Spleen (tissue), 7 donors: ENCODE data around the gene RPTOR.
A peak's percentile ranks its signal among the peaks of the same experiment; 100 is the strongest.

ENCODE experiments used
- POLR2A ChIP-seq, 3 donors: fragments of 450-650 bp; IDR thresholded peaks; one replicate each; pipeline ENCODE4 v1.5.1; 2017; ENCODE audit warnings: antibody characterized with exemption in 3 of 3, mild to moderate bottlenecking in 1 of 3
- POLR2AphosphoS5 ChIP-seq, 3 donors: sonication (generic); formaldehyde crosslinking; IDR thresholded peaks; one replicate each; pipeline ENCODE4 v1.5.1; 2017; ENCODE audit warnings: antibody characterized with exemption in 3 of 3
- TF ChIP-seq, protein P1 (sequence below), 11 experiments: fragments of 200-600 bp in 7 of 11; fragments of 450-650 bp in 4 of 11; sonication (generic) in 4 of 11; IDR thresholded peaks in 8 of 11; conservative IDR thresholded peaks in 3 of 11; 1 replicate in 7 of 11; 2 replicates in 4 of 11; pipeline versions ENCODE4 v1.4.0 to v1.8.0; 2016 to 2021; ENCODE audit warnings: antibody characterized with exemption in 11 of 11, inconsistent platforms in 4 of 11, mild to moderate bottlenecking in 1 of 11
- donor health status: DM: no; HTN: no; CAD: no; lungs with moderate emphysema.
- donor health status: DM: no; HTN: no; CAD: no.
- donor health status: DM: no; HTN: no; CAD: no.

DNA sequence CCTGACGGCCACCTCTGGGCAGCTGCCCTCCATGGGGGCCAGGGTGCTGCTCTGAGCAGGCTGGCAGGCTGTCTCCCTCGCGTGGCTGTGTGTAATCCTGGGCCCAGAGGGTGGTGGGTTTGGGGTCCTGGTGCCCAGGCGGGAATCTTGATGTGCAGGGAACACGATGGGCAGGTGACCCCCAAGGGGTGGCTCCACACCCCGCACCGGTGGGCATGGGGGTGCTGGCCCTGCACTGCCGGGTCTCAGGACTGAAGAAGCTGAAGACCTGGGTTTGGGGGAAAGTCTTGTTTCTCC lies 455.6 kb downstream of the RPTOR start:
- TF ChIP-seq, protein P1, sequence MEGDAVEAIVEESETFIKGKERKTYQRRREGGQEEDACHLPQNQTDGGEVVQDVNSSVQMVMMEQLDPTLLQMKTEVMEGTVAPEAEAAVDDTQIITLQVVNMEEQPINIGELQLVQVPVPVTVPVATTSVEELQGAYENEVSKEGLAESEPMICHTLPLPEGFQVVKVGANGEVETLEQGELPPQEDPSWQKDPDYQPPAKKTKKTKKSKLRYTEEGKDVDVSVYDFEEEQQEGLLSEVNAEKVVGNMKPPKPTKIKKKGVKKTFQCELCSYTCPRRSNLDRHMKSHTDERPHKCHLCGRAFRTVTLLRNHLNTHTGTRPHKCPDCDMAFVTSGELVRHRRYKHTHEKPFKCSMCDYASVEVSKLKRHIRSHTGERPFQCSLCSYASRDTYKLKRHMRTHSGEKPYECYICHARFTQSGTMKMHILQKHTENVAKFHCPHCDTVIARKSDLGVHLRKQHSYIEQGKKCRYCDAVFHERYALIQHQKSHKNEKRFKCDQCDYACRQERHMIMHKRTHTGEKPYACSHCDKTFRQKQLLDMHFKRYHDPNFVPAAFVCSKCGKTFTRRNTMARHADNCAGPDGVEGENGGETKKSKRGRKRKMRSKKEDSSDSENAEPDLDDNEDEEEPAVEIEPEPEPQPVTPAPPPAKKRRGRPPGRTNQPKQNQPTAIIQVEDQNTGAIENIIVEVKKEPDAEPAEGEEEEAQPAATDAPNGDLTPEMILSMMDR (IDR thresholded peaks at IDR 0.05 in 8 of 11, conservative IDR thresholded peaks at IDR 0.05 in 3 of 11), result no peak
- TF ChIP-seq POLR2A (IDR thresholded peaks at IDR 0.05), result no peak
- peak in 1 of 3 donors; percentile 54 for TF ChIP-seq POLR2AphosphoS5 (IDR thresholded peaks at IDR 0.05)
